Parathyroid adenoma (tissue), 2 donors: Measurements from ENCODE around the gene ITPA.

Experiments
- H2AFZ ChIP-seq: fragments of 300-600 bp; sonication (generic); one replicate; pipeline ENCODE4 v1.7.0; 2017; ENCODE audit warnings: antibody characterized with exemption, mild to moderate bottlenecking
- H3K27ac ChIP-seq: fragments of 300-600 bp; sonication (generic); one replicate; pipeline ENCODE4 v1.7.0; 2017
- H3K27me3 ChIP-seq: fragments of 300-600 bp; sonication (generic); one replicate; pipeline ENCODE4 v1.7.0; 2017; ENCODE audit warnings: low read length; ENCODE audit not compliant: control insufficient read depth, insufficient read depth
- H3K36me3 ChIP-seq: fragments of 300-600 bp; sonication (generic); one replicate; pipeline ENCODE4 v1.7.0; 2017; ENCODE audit warnings: low read length; ENCODE audit not compliant: control insufficient read depth, insufficient read depth
- H3K4me1 ChIP-seq: fragments of 300-600 bp; sonication (generic); one replicate; pipeline ENCODE4 v1.7.0; 2017; ENCODE audit warnings: control low read depth
- H3K4me2 ChIP-seq: fragments of 300-600 bp; sonication (generic); one replicate; pipeline ENCODE4 v1.7.0; 2017; ENCODE audit warnings: low read length
- H3K4me3 ChIP-seq: fragments of 300-600 bp; sonication (generic); one replicate; pipeline ENCODE4 v1.7.0; 2017; ENCODE audit warnings: low read depth, low read length
- H3K79me2 ChIP-seq: fragments of 300-600 bp; sonication (generic); one replicate; pipeline ENCODE4 v1.7.0; 2017; ENCODE audit warnings: control low read depth
- H3K9ac ChIP-seq: fragments of 300-600 bp; sonication (generic); one replicate; pipeline ENCODE4 v1.7.0; 2017; ENCODE audit warnings: mild to moderate bottlenecking
- H3K9me3 ChIP-seq: fragments of 300-600 bp; sonication (generic); one replicate; pipeline ENCODE4 v1.7.0; 2017; ENCODE audit warnings: low read length; ENCODE audit not compliant: control insufficient read depth
- CTCF ChIP-seq: fragments of 300-600 bp; sonication (generic); IDR thresholded peaks from one replicate; pipeline ENCODE4 v1.7.0; 2017; ENCODE audit warnings: antibody characterized with exemption, mild to moderate bottlenecking
- donor health status: primary hyperparathyroidism.

The ITPA gene

DNA sequence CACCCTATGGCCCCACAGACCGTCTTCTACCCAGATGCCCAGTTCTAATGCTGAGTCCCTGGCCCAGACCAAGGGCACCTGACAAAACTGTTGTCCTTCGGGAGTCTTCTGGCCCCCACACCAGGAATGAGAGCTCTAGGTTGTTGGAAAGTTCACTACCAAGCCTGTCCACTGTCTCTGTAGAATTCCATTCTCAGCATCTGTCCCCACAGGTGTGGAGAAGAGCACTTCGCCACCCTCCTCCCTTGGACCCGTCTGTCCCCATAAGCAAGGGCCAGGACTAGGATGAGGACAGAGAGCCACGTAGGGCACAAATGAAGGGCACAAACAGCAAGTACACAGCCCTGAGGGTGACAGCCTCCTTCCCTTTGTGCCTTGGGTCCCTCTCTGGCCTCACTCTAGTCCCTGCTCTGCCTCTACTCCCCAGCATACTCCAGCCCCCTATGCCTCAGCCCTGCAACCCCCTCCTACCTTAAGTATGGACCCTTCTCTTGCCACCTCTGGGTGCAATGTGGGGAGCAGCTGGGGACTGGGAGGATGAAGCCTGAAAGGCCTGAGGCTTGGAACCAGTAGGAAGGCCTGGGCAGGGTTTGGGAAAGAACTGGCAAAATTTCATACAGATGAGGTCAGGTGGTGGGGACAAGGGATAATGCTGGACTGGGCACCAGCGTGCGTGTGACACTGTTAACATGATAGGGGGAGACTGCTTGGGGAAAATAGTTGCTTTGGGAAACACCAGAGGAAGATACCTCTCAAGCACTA, 40.3 kb upstream of the ITPA start:
- Histone ChIP-seq H3K27me3 (no peaks in the 10 kb centered on the region), H3K4me1 (peaks cover 10% of the 10 kb centered on the region), H3K27ac (no peak overlapping the region), H3K36me3 (no peaks in the 10 kb centered on the region), H3K4me2 (no peak overlapping the region), H3K79me2 (no peaks in the 10 kb centered on the region), H3K9ac (no peak overlapping the region), H3K4me3 (peak overlapping the region; percentile 37), H2AFZ (peak overlapping the region; percentile 65), H3K9me3 (no peaks in the 10 kb centered on the region)
- TF ChIP-seq CTCF, result no peak

- Histone ChIP-seq H3K36me3 (no peaks in the 10 kb centered on the region), H3K9me3 (no peaks in the 10 kb centered on the region), H3K4me3 (no peak overlapping the region), H2AFZ (no peak overlapping the region), H3K4me1 (peaks cover 12% of the 10 kb centered on the region), H3K79me2 (no peaks in the 10 kb centered on the region), H3K4me2 (no peak overlapping the region), H3K27me3 (no peaks in the 10 kb centered on the region), H3K27ac (no peak overlapping the region), H3K9ac (no peak overlapping the region)
- TF ChIP-seq CTCF, result no peak
Observed at GRCh38 chr20:3171391-3172125, 37.7 kb upstream of the ITPA start.

DNA sequence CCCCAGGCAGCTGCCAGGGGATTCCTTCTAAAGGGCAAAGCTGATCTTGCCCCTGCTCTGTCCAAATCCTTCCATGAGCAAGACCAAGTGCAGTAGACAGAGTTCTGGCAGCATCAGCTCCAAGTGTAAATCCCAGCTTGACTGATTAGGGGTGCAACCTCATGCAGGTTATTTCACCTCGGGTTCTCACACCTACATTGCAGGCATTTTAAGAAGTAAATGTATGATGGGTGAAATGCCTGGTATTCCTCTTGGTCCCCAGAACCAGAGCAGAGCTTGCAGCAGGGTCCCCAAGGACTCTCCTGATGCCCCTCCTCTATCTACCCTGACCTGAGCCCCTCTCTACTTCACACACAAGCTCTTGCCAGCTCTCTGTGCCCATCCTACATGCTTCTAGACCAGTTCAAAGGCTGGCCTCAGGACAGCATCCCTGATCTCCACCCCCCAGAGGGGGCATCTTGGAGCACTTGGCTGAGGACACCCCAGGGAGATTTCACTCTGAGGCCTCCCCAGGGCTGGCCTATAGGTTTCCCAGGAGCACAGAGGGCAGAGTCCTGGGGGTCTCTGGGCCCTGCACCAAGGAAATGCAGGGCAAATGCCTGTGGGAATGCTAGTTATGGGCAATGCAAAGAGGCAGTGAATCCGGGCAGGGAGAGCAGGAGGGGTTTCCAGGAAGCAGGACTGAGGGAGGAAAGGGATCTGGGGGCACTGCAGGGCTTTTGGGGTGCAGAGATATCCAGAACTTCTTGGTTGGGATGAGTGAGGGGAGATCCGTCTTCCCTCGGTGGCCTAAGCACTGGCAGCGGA, 37.0 kb upstream of the ITPA start:
- no peak overlapping the region for H3K9ac ChIP-seq
- H3K79me2 ChIP-seq, result no peaks in the 10 kb centered on the region
- no peaks in the 10 kb centered on the region for H3K36me3 ChIP-seq
- peak overlapping the region; percentile 18 for H3K4me3 ChIP-seq
- no peak overlapping the region for H3K4me2 ChIP-seq
- no peak overlapping the region for H3K27ac ChIP-seq
- H3K4me1 ChIP-seq, result peaks cover 12% of the 10 kb centered on the region
- H2AFZ ChIP-seq, result no peak overlapping the region
- no peaks in the 10 kb centered on the region for H3K27me3 ChIP-seq
- no peaks in the 10 kb centered on the region for H3K9me3 ChIP-seq
- no peak for TF ChIP-seq CTCF

GRCh38 chr20:3172933-3173609, 36.2 kb upstream of the ITPA start, which contains the start of gene LZTS3:
TSS of gene LZTS3 (minus strand) at chr20:3173549. CDS start at chr20:3167163, 6,386 bp downstream.
- peaks cover 12% of the 10 kb centered on the region for H3K4me1 ChIP-seq
- no peaks in the 10 kb centered on the region for H3K79me2 ChIP-seq
- TF ChIP-seq CTCF, result no peak
- peak within 1 kb of the TSS; percentile 67 for H3K9ac ChIP-seq
- H3K36me3 ChIP-seq, result no peaks in the 10 kb centered on the region
- H2AFZ ChIP-seq, result peak within 1 kb of the TSS; percentile 99
- H3K4me3 ChIP-seq, result peak within 1 kb of the TSS; percentile 95
- no peaks in the 10 kb centered on the region for H3K9me3 ChIP-seq
- no peaks in the 10 kb centered on the region for H3K27me3 ChIP-seq
- peak within 1 kb of the TSS; percentile 100 for H3K4me2 ChIP-seq
- peak within 1 kb of the TSS; percentile 60 for H3K27ac ChIP-seq
